HepG2 (cell line): ENCODE data around the gene LATS2. TPM values are rescaled to one million over a fixed set of nuclear protein-coding genes. Genes with fewer than 3 reads are reported as not detected.

Experiments
- ATAC-seq: fragments of 200-7000 bp; cut with Tn5 transposase; 3 replicates; pipeline ENCODE4 v1.9.1; 2020; ENCODE audit warnings: mild to moderate bottlenecking, moderate library complexity
- BruUV-seq: library from RNA; stranded (reverse); fragments of 400-500 nt; replicated peaks from 2 replicates; lab custom pipeline; 2021; lab: Mats Ljungman, UMichigan
- CTCF ChIA-PET: fragments of 300-600 bp; formaldehyde crosslinking; extraction: SDS; loops from one replicate; lab custom pipeline; 2021; ENCODE audit warnings: low total read pairs, inconsistent platforms, low intra/inter-chr PET ratio; lab: Yijun Ruan, JAX
- POLR2A ChIA-PET: fragments of 350-600 bp; sonication (Branson Sonifier 250); formaldehyde crosslinking; loops from one replicate; lab custom pipeline; 2020; ENCODE audit warnings: antibody characterized with exemption, inconsistent platforms; lab: Yijun Ruan, JAX
- DNase-seq: peaks from one replicate; pipeline ENCODE4 v3.0.0-alpha.2; 2015; ENCODE audit warnings: low spot score
- FAIRE-seq: peaks from 3 replicates; lab custom pipeline; 2011; peaks lifted over from hg19 to GRCh38; lab: Jason Lieb, UNC
- H2AFZ ChIP-seq: one replicate; pipeline ENCODE4 v1.6.1; 2011; ENCODE audit warnings: low read length, inconsistent platforms
- H3K27ac ChIP-seq: fragments of 300-600 bp; 3 replicates; pipeline ENCODE4 v1.8.0; 2011; ENCODE audit warnings: mixed run types, mild to moderate bottlenecking, mixed read lengths, low read length, inconsistent platforms; ENCODE audit not compliant: insufficient read depth; ENCODE audit errors: extremely low read length
- H3K27me3 ChIP-seq, 2 experiments: fragments of 200-600 bp in 1 of 2; 2 replicates in 1 of 2; 3 replicates in 1 of 2; pipeline versions ENCODE4 v1.6.0 to v1.8.0; 2011; ENCODE audit warnings: low read length in 2 of 2, mild to moderate bottlenecking in 2 of 2, moderate library complexity in 2 of 2, inconsistent platforms in 1 of 2; ENCODE audit not compliant: insufficient read depth in 2 of 2, control insufficient read depth in 1 of 2
- H3K36me3 ChIP-seq, 2 experiments: fragments of 200-600 bp in 1 of 2; replicated peaks in 1 of 2; 2 replicates in 1 of 2; 3 replicates in 1 of 2; pipeline versions ENCODE4 v1.5.1 to v1.8.0; 2011; ENCODE audit warnings: low read length in 2 of 2, inconsistent platforms in 1 of 2; ENCODE audit not compliant: insufficient read depth in 2 of 2, control insufficient read depth in 1 of 2
- H3K4me1 ChIP-seq: 2 replicates; pipeline ENCODE4 v1.5.1; 2012; ENCODE audit warnings: low read length, inconsistent platforms; ENCODE audit not compliant: insufficient read depth
- H3K4me2 ChIP-seq: 2 replicates; pipeline ENCODE4 v1.6.0; 2011; ENCODE audit warnings: low read depth, low read length, inconsistent platforms
- H3K4me3 ChIP-seq, 3 experiments: fragments of 200-600 bp in 1 of 3; sonication (generic), shearing (Covaris generic) in 1 of 3; replicated peaks in 1 of 3; 2 replicates each; pipeline ENCODE4 v1.5.1; 2011 to 2016; ENCODE audit warnings: low read length in 3 of 3, inconsistent platforms in 2 of 3, low read depth in 2 of 3, mild to moderate bottlenecking in 2 of 3, control low read depth in 1 of 3, mixed read lengths in 1 of 3; ENCODE audit not compliant: insufficient read depth in 1 of 3
- H3K79me2 ChIP-seq: one replicate; pipeline ENCODE4 v1.6.1; 2011; ENCODE audit warnings: low read length, inconsistent platforms; ENCODE audit not compliant: insufficient read depth
- H3K9ac ChIP-seq: 2 replicates; pipeline ENCODE4 v1.6.0; 2011; ENCODE audit warnings: mild to moderate bottlenecking, low read depth, low read length, inconsistent platforms; ENCODE audit not compliant: insufficient read depth
- H3K9me3 ChIP-seq: 2 replicates; pipeline ENCODE4 v1.5.1; 2012; ENCODE audit warnings: mild to moderate bottlenecking, low read length
- H4K20me1 ChIP-seq: 2 replicates; pipeline ENCODE4 v1.6.0; 2011; ENCODE audit warnings: inconsistent platforms, mild to moderate bottlenecking, low read length, moderate library complexity; ENCODE audit not compliant: insufficient read depth
- ARNTL ChIP-seq: sonication (generic); formaldehyde crosslinking; IDR thresholded peaks from 2 replicates; pipeline ENCODE4 v1.4.0; 2020; ENCODE audit warnings: mild to moderate bottlenecking, missing genetic modification reagents
- HNRNPH1 ChIP-seq: fragments of 200-400 bp; formaldehyde crosslinking; optimal IDR thresholded peaks from 2 replicates; pipeline ENCODE3; 2017; ENCODE audit warnings: mild to moderate bottlenecking, low read depth, low read length
- LBX2 ChIP-seq: sonication (generic); formaldehyde crosslinking; IDR thresholded peaks from 2 replicates; pipeline ENCODE4 v1.5.0; 2020; ENCODE audit warnings: missing genetic modification reagents, mild to moderate bottlenecking, borderline replicate concordance
- NR2C2 ChIP-seq: sonication (generic); formaldehyde crosslinking; IDR thresholded peaks from 2 replicates; pipeline ENCODE4 v1.4.0; 2020; ENCODE audit warnings: missing genetic modification reagents, mild to moderate bottlenecking, moderate library complexity, borderline replicate concordance
- RBFOX2 ChIP-seq: fragments of 200-400 bp; formaldehyde crosslinking; IDR thresholded peaks from 2 replicates; pipeline ENCODE4 v1.6.1; 2017; ENCODE audit warnings: low read depth, mild to moderate bottlenecking, low read length
- TOPORS ChIP-seq: sonication (generic); formaldehyde crosslinking; IDR thresholded peaks from 2 replicates; pipeline ENCODE4 v1.8.0; 2023; ENCODE audit warnings: mild to moderate bottlenecking, missing genetic modification reagents
- ZBED4 ChIP-seq: sonication (generic); formaldehyde crosslinking; IDR thresholded peaks from 2 replicates; pipeline ENCODE4 v1.4.0; 2020; ENCODE audit warnings: missing genetic modification reagents, borderline replicate concordance
- ZNF546 ChIP-seq: sonication (generic); formaldehyde crosslinking; conservative IDR thresholded peaks from 2 replicates; pipeline ENCODE4 v1.8.1; 2023; ENCODE audit warnings: mild to moderate bottlenecking, missing genetic modification reagents
- ZNF569 ChIP-seq: sonication (generic); formaldehyde crosslinking; IDR thresholded peaks from 2 replicates; pipeline ENCODE4 v1.5.0; 2020; ENCODE audit warnings: mild to moderate bottlenecking, missing genetic modification reagents, moderate library complexity, borderline replicate concordance
- ZNF605 ChIP-seq: sonication (generic); formaldehyde crosslinking; IDR thresholded peaks from 2 replicates; pipeline ENCODE4 v1.8.0; 2022; ENCODE audit warnings: mild to moderate bottlenecking, missing genetic modification reagents
- ZSCAN5A ChIP-seq: sonication (generic); formaldehyde crosslinking; IDR thresholded peaks from 2 replicates; pipeline ENCODE4 v1.8.0; 2022; ENCODE audit warnings: mild to moderate bottlenecking, missing genetic modification reagents, borderline replicate concordance
- WGBS: methylation state at CpG from one replicate; pipeline ENCODE4 v1.1.6; 2017; ENCODE audit warnings: low lambda C conversion rate; 5-methylcytosine and 5-hydroxymethylcytosine counted together
- in situ Hi-C: cut with HindIII; loops from 2 replicates; pipeline ENCODE4 v1.10.0; 2017; ENCODE audit warnings: low pct_unique_long_range_greater_than_20kb; ENCODE audit not compliant: extremely low pct_ligation_motif_present
- intact Hi-C: fragments of 100-400 bp; cut with micrococcal nuclease; formaldehyde crosslinking; loops from one replicate; pipeline ENCODE4 v1.10.0; 2022; ENCODE audit not compliant: unreplicated experiment
- polyA plus RNA-seq, 8 experiments: library from polyadenylated mRNA; depleted of rRNA in 3 of 8; stranded (reverse) in 7 of 8; unstranded in 1 of 8; fragments of >200 nt; fragmentation: Illumina TruSeq in 4 of 8; extraction: Trizol in 4 of 8; gene quantifications; 2 replicates each; pipeline versions ENCODE4 v1.2.1 to v1.2.3, GENCODE V29; 2011 to 2016; ENCODE audit warnings: low read depth in 4 of 8, missing spikeins in 1 of 8, mixed read lengths in 1 of 8; ENCODE audit not compliant: insufficient read depth in 1 of 8
- total RNA-seq, 5 experiments: library from RNA; depleted of rRNA; stranded (reverse); fragments of >200 nt; fragmentation: Illumina TruSeq; extraction: Trizol; gene quantifications; 2 replicates each; pipeline ENCODE4 v1.2.3, GENCODE V29; 2016; ENCODE audit warnings: low read depth in 1 of 5
- TF ChIP-seq, protein P1 (sequence below): sonication (generic); formaldehyde crosslinking; IDR thresholded peaks from 2 replicates; pipeline ENCODE4 v1.5.0; 2020; ENCODE audit warnings: mild to moderate bottlenecking, missing genetic modification reagents, borderline replicate concordance

Gene LATS2
- total and polyA plus RNA-seq, 2 of the 13 experiments (the other 11 are each of a cell fraction or from before 2014, with no cell fraction given): 7.3 to 8.5 TPM

DNA sequence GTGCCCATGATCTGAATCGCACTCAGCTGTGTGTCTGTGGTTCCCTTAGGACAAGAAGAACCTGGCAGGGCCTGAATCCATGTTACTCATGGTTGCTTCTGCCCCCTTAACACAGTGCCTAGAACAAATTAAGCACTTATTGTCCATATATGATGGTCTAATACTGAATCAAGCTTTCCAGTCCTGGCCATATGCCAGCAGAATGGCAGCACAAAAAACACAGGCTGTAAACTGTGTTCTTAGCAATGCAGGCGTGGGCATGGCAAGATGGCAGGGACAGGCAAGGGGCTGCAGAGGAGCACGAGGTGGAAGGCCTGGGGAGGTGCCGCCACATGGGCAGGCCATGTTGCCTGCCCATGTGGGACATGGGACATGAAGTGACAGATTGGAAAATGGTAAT lies 68.2 kb downstream of the LATS2 start:
- peaks cover 22% of the 10 kb centered on the region for H3K79me2 ChIP-seq
- FAIRE-seq (no peak), DNase-seq (no peak), ATAC-seq (no peak)
- H3K27me3 ChIP-seq: no peaks in the 10 kb centered on the region
- H3K36me3 ChIP-seq: peaks cover 20 to 60% of the 10 kb centered on the region in 2 experiments; a peak in 4 of 5 replicates
- ChIA-PET POLR2A (no interaction called here), CTCF (no interaction called here)
- H3K27ac ChIP-seq: no peak overlapping the region
- H4K20me1 ChIP-seq: no peaks in the 10 kb centered on the region
- intact Hi-C loops (no loop called here), in situ Hi-C loops (no loop called here)
- no peak overlapping the region for H3K4me2 ChIP-seq
- no peaks in the 10 kb centered on the region for H3K4me1 ChIP-seq
- 94% methylated on average over 3 of the region's 4 CpGs for WGBS
- no peak overlapping the region for H3K4me3 ChIP-seq
- no TSS peak for BruUV-seq
- no peak overlapping the region for H3K9ac ChIP-seq
- H2AFZ ChIP-seq: no peak overlapping the region
- no peaks in the 10 kb centered on the region for H3K9me3 ChIP-seq
- TF ChIP-seq NR2C2 (no peak), ZBED4 (no peak), ZNF605 (CRISPR knock-in tag) (no peak), LBX2 (no peak), TOPORS (no peak), RBFOX2 (no peak), ZSCAN5A (CRISPR knock-in tag) (no peak), ZNF569 (CRISPR knock-in tag) (no peak), ZNF546 (CRISPR knock-in tag) (no peak), ARNTL (CRISPR knock-in tag) (no peak), HNRNPH1 (no peak)
- TF ChIP-seq, protein P1, sequence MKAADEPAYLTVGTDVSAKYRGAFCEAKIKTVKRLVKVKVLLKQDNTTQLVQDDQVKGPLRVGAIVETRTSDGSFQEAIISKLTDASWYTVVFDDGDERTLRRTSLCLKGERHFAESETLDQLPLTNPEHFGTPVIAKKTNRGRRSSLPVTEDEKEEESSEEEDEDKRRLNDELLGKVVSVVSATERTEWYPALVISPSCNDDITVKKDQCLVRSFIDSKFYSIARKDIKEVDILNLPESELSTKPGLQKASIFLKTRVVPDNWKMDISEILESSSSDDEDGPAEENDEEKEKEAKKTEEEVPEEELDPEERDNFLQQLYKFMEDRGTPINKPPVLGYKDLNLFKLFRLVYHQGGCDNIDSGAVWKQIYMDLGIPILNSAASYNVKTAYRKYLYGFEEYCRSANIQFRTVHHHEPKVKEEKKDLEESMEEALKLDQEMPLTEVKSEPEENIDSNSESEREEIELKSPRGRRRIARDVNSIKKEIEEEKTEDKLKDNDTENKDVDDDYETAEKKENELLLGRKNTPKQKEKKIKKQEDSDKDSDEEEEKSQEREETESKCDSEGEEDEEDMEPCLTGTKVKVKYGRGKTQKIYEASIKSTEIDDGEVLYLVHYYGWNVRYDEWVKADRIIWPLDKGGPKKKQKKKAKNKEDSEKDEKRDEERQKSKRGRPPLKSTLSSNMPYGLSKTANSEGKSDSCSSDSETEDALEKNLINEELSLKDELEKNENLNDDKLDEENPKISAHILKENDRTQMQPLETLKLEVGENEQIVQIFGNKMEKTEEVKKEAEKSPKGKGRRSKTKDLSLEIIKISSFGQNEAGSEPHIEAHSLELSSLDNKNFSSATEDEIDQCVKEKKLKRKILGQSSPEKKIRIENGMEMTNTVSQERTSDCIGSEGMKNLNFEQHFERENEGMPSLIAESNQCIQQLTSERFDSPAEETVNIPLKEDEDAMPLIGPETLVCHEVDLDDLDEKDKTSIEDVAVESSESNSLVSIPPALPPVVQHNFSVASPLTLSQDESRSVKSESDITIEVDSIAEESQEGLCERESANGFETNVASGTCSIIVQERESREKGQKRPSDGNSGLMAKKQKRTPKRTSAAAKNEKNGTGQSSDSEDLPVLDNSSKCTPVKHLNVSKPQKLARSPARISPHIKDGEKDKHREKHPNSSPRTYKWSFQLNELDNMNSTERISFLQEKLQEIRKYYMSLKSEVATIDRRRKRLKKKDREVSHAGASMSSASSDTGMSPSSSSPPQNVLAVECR (CRISPR knock-in tag): no peak
